Astrocyte of the cerebellum (primary cell): ENCODE data around the gene EP400.

ENCODE experiments used
- DNase-seq: peaks from one replicate; pipeline ENCODE4 v3.0.0-alpha.2; 2011; ENCODE audit warnings: low read depth
- H3K4me3 ChIP-seq: 2 replicates; pipeline ENCODE4 v1.5.1; 2011; ENCODE audit warnings: mild to moderate bottlenecking, low read depth, low read length, moderate library complexity
- CTCF ChIP-seq: IDR thresholded peaks from 2 replicates; pipeline ENCODE4 v1.5.1; 2012; ENCODE audit warnings: low read length, low read depth, moderate library complexity, mild to moderate bottlenecking; ENCODE audit errors: missing control alignments
- in situ Hi-C: cut with HindIII; loops from 2 replicates; pipeline ENCODE4 v1.10.0; 2017; ENCODE audit warnings: low sequenced_read_pairs

Gene EP400

GRCh38 chr12:132030367-132031038, 80.8 kb downstream of the EP400 start:
- in situ Hi-C loops: no loop called here
- no peak overlapping the region for H3K4me3 ChIP-seq
- DNase-seq: no peak
- TF ChIP-seq CTCF: no peak

GRCh38 chr12:132033627-132034026, 83.9 kb downstream of the EP400 start:
- in situ Hi-C loops: no loop called here
- TF ChIP-seq CTCF: no peak

GRCh38 chr12:132036063-132036683, 86.4 kb downstream of the EP400 start:
- no peak overlapping the region for H3K4me3 ChIP-seq
- DNase-seq: no peak
- no peak for TF ChIP-seq CTCF
- in situ Hi-C loops: no loop called here

More at GRCh38 chr12:132033627-132034026, 83.9 kb downstream of the EP400 start:
- no peak for DNase-seq
- no peak overlapping the region for H3K4me3 ChIP-seq

DNA sequence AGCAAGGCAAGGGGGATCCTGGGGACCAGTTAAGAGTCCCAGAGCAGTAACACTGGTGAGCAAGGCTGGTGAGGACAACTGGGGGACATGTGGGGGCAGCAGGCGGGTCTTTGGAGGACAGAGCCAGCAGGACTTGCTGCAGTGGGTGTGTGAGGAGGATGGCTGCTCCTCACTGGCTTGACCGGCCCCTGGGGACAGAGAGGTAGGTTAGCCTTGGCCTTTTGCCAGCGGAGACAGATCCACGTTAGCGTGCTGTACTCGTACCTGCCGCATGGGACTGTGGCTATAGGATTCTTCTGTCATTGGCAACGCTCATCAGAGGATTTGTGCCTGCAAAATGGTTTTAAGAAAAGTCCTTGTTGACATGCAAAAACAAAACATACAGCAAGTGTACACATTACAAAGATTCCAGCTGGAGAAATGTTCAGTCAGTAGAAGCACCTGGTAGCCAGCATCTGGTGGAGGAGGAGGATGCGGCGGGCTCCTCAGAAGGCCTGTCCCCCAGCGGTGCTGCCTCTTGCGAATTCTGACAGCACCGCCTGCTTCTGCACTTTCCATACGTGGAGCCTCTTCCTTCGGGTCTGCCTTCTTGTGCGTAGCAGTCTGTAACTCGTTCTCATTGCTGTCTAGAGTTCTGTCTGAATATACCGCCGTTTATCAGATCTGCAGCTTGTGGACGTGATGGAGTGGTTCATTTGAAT, 91.3 kb downstream of the EP400 start:
- no peak for DNase-seq
- in situ Hi-C loops: no loop called here
- H3K4me3 ChIP-seq: no peak overlapping the region
- no peak for TF ChIP-seq CTCF

DNA sequence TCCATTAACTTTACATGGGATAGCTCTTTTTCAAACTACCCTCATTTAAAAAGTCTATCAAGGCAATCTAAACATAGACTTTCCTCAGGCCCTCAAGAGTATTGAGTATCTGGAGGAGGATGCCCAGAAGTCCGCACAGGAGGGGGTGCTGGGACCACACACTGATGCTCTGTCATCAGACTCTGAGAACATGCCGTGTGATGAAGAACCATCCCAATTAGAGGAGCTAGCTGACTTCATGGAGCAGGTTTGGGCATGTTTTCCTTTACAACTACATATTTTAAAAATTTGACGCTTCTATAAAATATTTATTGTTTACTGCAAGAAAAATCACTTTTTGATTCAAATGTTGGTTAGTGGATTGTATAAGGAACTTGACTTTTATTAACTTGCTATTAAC, 93.5 kb downstream of the EP400 start:
- no peak for DNase-seq
- in situ Hi-C loops: no loop called here
- TF ChIP-seq CTCF: no peak
- no peak overlapping the region for H3K4me3 ChIP-seq

DNA sequence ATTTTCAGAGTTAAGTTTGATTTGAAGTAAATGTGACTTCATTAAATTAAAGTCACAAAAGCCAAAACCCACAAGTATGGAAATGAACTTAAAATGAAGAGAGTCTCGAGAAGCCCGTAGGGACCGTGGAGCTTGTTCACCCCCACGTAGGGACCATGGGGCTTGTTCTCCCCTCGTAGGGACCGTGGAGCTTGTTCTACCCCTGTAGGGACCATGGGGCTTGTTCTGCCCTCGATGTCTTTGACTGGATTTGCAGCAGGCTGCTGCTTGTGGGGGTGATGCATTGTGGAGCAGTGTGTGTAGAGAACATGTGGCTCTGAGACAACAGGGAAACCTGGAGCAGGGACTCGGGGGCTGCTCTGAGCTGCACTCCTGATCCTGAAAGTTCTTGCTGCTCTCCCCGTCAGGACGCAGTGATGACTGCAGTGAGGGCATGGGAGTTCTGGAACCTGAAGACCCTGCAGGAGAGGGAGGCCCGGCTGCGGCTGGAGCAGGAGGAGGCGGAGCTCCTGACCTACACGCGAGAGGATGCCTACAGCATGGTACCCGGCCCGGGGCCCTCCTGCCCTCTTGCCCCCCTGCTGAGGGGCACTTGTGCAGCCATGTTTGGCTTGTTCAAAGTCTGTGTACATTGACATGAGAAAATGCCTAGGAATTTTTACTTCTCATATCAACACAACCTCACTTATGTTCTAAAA, 94.2 kb downstream of the EP400 start:
- in situ Hi-C loops: no loop called here
- DNase-seq: no peak
- H3K4me3 ChIP-seq: no peak overlapping the region
- no peak for TF ChIP-seq CTCF
